GM15510 (cell line): ENCODE measurements around the gene CLEC2L.

Experiments
- POLR2A ChIP-seq: IDR thresholded peaks from 3 replicates; pipeline ENCODE4 v1.6.1; 2011; ENCODE audit warnings: borderline replicate concordance; ENCODE audit not compliant: insufficient read length; ENCODE audit errors: extremely low read depth

The CLEC2L gene

DNA sequence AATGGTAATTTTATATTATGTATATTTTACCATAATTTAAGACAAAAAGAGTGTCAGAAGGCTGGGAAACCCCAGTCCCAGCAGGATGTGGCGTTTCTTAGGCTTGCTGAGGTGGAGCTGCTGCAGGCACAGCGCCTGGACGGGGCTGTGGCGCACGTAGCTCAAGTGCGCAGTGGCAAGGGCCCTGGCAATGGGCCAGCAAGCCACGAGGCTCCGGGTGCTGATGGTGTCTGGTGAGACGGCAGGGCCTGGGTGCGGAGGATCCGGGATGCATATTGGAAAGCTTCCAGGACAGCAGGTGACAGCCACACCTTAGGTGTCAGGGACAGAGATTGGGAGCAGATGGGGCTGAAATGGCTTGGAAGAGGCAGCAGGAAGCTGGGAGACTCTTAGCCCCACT, 37.2 kb downstream of the CLEC2L start:
- no peak for TF ChIP-seq POLR2A

DNA sequence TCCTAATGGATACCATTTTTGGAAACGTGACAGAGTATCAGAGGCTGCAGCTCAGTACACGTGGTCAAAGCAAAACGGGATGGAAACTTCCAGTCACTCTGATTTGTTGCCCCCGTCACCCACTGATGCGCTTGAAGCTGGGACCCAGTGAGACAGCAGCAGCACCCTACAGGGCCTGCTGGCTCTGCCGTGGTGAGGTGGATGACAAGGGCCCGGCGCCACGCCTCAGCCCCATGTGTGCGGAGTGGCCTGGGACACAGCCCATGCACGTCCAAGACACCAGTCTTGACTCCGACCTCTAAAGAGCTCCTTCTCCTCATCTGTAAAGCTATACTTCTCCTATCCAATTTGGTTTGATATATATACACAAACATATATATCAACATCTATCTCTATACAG, 39.0 kb downstream of the CLEC2L start:
- TF ChIP-seq POLR2A = no peak

DNA sequence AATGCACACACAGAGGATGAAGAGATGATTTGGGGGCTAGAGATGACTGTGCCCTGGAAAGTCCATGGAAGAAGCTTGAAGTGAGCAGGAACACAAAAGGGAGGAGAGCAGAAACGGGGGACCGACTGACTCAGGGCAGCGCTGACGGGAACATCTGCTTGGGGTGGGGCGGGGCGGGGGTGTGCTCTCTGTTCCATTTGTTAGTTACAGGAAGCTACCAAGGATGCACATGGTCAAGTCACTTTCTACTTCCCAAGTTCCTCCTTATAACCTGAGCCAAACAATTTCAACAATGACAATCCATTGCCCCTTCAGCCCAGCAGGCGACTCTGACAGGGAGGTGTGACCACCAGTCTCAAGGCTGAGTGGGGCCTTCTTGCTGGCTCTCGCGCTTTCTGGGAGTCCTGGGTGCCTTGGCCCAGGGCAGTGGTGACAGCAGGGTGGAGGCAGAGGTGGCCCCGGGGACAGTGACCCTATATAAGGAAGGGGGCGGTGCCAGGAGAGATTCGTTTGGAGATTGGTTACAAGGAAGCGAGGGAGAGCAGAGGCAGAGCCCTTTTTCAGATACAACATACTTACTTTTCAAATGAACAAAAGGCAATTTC, 39.6 kb downstream of the CLEC2L start:
- no peak for TF ChIP-seq POLR2A

DNA sequence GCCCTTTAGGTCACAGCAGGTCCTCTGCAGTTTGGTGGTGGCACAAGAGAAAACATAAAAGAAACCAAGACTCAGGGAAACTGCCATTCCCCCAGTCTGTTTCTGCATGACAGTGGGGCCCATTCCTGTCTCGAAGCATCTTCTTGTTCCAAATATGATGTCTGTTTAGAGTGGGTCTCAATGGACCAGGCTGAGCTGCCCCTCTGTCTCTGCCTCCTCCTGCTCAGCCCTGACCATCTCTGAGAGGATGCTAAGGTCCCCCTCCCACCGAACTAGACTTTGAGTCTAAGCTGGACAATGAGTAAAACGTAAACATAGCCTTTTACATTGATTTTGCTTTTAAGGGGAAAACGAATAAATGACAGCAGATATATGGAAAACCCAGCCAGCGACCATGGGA, 40.4 kb downstream of the CLEC2L start:
- no peak for TF ChIP-seq POLR2A

DNA sequence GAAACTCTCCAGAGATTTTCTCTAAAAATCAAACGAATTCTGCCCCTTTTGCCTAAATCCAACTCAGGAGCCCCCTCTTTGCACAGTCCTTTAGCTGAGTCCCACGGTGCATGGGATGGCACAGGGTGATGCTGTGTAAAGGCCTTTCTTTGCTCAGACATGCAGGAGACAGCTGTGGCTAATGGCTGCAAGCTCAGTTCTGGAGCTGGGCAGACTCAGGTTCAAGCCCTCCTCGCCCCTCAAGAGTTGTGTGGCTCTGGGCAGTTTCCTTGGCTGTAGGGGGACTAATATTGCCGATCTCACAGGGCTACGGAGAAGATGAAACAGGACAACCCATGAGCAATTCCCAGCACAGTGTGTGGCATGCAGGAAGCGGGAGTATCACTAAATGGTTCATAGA, 42.6 kb downstream of the CLEC2L start:
- TF ChIP-seq POLR2A = no peak

DNA sequence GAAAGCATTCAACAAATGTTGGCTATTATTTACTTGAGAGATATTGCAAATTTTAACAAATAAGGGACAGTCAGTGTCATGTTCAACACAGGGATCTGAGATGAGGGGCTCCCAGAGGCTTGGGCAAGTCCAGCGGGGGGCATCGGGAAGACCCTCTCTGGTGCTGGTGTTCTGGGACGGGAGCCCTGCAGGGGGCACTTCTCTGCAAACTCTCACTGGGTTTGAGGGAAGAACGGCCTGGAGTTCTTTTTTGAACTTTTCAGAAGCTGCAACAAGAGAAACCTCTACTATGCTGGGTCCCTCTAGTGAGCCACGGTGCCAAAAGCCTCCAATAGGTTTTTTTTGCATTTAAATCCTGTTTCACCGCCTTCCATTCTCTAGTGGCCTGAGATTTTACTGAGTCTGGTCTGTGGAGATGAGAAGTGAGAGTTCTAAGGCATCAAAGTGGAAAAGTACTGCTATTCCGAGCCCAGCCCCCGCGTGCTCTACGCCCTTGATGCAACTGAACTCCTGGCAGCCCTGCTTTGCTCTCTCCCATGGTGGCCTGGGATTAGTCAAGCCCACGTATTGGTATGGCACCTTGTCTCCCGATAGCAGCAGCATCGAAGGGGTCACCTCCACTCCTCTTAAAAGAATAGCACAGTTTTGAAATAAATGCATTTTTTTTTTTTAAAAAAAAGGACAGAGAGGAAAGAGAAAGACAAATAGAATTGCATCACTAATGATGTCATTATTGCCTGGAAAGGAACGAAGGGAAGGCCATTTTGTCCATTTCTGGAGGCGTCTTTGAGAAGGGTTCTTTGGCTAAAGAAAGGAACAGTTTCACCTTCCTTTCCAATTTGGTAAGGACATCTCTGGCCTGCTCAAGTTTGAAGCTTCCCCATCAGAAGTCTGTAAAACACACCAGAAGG, 43.5 kb downstream of the CLEC2L start:
- TF ChIP-seq POLR2A = no peak

DNA sequence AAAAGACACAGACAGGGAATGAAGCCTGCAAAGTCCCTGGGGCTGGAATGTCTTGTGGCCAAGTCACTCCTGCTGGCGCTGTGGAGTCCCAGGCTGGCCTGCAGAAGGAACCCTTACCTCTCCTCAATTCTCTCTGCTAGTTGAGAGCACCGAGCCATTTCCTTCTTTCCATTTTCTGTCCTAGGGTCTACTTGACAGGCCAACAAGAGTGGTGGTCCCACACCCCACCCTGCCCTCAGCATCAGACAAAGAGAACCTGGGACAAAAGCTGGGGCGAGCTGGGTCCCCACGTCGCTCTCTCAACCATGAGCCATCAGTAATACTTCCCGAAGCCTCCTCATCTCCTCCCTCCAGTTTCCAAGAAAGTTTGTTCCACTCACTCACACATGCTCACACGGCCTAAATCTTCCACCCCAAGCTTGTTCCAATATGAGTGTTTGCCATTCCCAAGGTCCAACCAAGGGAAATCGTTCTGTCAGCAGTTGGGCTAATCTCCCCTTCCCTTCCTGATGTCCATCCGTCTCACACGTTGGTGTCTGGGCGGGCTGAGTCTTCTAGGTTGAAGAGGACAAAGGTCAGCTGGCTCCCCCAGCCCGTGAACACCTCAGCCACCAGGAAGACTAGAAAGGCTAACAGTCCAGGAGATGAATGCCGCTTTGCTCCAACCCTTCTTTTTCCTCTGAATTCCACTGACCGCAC, 44.3 kb downstream of the CLEC2L start:
- TF ChIP-seq POLR2A = no peak

DNA sequence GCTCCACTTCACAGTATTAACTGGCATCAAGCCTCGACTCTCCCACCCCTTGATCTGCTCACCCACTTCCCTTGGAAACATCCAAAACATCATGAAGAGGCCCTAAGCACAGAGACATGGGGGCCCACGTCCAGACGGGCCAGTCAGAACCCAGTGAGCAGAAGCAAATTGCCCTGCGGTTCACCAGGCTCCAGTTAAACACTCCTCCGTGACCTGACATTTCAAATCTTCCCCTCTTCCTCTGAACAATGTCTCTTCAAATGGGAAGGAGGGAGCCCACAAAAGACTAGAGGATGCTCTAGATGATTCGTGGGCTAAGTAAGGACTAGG, 44.8 kb downstream of the CLEC2L start:
- TF ChIP-seq POLR2A = no peak

DNA sequence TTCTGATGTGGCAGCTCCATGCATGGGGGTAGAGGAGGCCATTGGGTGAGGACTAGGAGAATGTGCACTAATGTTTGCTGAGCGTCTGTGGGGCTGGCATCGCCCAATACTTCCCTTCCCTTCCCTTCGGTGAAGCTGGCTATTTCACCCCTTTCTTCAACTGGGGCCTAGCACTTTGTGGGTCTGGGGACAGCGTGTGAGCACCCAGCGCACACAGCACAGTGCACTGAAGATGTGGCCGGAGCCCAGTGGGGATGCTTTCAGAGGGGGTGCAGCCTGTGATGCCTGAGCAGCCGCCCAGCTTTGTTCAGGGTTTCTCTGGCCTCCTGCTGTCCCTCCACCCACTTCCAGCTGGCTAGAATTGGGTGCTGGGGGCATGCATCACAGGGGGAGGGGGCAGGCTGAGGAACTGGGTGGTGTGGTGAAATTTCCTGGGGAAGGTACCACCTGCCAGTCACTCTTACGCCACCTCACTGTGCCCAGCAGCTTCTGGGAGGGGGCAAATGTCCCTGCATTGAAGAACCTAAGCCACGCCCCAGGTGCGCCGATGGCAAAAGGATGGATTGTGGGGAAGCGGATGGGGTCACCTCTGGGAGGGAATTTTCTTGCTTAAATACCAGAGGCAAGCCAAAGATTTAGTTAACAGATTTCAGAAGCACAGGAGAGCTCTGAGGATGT, 45.5 kb downstream of the CLEC2L start:
- no peak for TF ChIP-seq POLR2A

DNA sequence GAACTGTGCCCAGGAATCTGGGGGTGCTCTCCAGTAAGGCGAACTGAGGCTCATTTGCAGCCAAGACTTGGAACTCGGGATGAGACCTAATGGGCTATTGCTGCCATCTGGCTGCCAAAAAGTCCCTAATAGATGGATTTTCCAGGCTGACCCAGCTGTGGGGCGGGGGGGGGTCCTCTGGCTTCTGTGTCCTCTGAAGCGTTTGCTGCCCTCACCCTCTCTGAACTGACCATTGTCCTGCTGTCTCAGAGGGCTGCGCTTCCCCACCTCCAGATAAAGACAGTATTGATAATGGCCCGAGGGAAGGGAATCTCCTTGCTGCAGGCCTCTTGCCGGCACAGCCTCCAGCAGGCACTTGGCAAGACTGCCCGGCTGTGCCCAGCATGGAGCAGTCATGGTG, 46.6 kb downstream of the CLEC2L start:
- no peak for TF ChIP-seq POLR2A

DNA sequence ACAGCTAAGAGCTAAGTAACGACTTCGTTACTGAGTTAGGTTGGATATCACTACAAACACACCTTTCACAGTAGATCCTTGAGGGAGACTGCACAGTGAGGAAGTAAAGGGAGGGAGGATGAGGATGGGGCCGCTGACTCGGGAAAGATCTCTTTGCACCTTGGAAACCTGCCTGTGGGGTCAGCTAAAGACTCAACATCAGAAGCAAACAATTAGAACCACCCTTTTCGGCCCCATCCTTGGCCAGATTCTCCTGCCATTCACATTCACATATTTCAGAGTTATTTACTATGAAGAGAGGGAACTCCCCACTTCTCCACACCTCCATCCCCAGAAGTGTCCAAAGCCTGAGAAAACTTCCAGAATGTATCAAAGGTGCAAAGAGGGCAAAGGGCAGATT, 47.1 kb downstream of the CLEC2L start:
- TF ChIP-seq POLR2A = no peak

DNA sequence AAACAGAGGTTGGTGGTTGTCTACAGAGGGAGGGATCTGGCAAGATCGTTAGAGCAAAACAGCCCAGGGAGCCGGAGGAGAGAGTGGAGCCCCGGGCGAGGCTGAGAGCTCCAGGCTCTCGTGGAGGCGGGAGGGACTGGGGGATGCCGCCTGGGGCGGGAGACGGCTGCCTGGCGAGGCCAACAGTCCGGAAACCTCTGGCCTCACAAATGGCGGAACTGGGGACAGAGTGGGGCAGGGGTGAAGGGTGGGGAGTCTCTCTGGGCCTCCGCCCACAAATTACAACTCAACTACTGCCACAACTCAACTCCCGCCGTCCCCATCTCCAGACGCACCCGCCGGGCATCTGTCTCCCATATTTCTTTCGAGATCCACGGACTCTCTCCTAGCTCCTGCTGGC, 47.7 kb downstream of the CLEC2L start:
- no peak for TF ChIP-seq POLR2A

DNA sequence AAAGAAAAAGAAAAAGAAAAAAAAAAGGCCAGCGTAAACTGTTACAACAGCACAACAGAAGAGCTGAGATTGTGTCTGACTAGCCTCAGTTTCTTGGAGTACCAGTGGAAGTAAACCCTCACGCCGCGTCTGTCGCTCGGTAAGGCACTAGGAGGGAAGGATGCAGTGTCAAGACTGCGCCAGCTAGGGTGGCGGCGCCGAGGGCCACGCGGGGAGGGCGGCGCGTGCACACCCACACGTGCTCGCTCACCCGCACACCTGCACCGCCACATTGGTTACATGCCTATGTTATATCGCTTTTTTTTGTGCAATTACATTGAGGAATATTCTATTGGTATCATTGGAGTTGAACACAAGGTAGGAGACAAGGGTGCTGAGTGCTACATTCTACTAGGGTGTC, 48.2 kb downstream of the CLEC2L start:
- no peak for TF ChIP-seq POLR2A

DNA sequence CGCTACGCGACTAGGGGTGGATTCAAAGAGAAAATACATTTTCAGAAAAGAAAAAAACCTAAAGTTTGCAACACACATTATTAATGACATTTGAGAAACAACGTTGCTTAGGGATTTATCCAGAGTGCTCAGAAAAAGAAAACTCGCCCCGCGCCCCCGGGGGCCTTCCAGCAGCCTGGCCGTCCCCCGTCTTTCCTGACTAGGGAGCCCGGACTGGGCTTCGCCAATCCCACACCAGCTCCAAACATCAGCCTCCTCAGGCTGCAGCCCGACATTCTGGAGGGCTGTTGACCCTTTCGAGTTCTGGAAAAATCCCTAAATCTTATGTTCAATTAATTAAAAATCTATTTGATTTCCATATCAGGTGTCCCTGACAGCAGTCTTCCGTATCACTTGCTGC, 48.6 kb downstream of the CLEC2L start:
- TF ChIP-seq POLR2A = no peak
